Measurements from ENCODE around the gene ATXN2.
"Not testable (repeated sequence)": the region's sequence is repeated elsewhere in the genome, so short reads cannot be mapped to it uniquely, and the experiment has no call there.

Gene ATXN2, protein sequence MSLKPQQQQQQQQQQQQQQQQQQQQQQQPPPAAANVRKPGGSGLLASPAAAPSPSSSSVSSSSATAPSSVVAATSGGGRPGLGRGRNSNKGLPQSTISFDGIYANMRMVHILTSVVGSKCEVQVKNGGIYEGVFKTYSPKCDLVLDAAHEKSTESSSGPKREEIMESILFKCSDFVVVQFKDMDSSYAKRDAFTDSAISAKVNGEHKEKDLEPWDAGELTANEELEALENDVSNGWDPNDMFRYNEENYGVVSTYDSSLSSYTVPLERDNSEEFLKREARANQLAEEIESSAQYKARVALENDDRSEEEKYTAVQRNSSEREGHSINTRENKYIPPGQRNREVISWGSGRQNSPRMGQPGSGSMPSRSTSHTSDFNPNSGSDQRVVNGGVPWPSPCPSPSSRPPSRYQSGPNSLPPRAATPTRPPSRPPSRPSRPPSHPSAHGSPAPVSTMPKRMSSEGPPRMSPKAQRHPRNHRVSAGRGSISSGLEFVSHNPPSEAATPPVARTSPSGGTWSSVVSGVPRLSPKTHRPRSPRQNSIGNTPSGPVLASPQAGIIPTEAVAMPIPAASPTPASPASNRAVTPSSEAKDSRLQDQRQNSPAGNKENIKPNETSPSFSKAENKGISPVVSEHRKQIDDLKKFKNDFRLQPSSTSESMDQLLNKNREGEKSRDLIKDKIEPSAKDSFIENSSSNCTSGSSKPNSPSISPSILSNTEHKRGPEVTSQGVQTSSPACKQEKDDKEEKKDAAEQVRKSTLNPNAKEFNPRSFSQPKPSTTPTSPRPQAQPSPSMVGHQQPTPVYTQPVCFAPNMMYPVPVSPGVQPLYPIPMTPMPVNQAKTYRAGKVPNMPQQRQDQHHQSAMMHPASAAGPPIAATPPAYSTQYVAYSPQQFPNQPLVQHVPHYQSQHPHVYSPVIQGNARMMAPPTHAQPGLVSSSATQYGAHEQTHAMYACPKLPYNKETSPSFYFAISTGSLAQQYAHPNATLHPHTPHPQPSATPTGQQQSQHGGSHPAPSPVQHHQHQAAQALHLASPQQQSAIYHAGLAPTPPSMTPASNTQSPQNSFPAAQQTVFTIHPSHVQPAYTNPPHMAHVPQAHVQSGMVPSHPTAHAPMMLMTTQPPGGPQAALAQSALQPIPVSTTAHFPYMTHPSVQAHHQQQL

DNA sequence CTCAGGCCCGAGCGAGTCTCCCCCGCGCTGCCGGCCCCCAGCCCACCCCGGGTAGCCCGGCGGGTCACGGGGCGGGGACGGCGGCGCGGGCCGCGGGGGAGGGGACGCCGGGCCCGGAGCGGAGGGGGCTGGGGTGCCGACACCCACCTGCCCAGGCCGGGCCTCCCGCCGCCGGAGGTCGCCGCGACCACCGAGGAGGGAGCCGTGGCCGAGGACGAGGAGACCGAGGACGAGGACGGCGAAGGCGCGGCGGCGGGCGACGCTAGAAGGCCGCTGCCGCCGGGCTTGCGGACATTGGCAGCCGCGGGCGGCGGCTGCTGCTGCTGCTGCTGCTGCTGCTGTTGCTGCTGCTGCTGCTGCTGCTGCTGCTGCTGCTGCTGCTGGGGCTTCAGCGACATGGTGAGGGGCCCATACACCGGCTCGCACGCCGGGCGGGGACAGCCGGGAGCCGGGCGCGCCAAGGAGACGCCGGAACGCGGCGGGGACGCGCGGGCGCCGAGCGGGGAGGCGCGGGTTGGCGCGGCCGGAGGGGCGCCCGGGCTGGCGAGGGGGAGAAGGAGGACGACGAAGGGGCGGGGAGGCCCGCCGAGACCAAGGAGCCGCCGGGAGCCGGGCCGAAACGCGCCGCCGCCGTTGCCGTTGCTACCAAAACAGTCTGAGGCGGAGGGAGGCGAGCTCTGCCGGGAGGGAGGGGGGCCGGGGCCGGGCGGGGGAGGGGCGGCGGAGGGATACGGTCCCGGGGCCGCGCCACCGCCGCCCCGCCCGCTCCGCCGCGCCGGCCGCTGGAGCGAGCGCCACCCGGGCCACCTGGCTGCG is at the start of gene ATXN2:
Gene ATXN2 (minus strand): TSS at position 679 of the 816 bp plus-strand sequence. CDS start 281 bp downstream, at position 398.
- DNase-seq: peak; percentile 84

DNA sequence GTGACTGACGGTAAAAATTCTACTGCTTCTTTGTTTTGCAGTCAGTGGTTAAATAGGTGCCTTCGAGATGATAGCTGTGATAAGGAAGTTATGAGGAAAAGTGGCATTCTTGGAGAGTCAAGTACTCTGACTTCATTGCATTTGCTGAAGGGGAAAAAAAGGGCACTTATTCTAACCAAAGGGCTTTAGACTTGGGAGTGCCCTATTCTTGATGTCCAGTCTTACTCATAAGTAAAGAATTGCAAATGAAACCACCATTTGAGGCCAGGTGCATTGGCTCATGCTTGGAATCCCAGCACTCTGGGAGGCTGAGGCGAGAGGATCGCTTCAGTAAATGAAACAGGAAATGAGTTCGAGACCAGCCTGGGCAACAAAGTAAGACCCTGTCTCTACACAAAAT is 46.3 kb upstream of the ATXN2 start:
- DNase-seq: no peak

DNA sequence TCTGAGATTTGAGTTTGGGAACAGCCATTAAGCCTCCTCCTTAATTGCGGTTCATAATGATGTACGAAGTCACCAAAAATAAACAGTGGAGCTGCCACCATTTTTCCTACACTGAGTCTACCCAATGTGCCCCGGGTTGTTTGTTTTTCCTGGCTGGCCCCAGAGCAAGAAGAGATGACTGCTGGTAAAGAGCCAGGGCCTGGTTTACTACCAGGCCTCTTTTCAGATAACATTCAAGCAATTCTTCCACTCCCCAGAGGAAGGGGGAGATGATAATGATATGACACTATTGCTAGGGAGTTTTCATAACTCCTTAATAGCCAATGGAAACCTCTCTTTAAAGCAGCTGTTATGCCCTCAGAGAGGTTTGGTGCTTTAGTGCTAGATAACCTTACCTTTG is 44.3 kb upstream of the ATXN2 start:
- no peak for DNase-seq

DNA sequence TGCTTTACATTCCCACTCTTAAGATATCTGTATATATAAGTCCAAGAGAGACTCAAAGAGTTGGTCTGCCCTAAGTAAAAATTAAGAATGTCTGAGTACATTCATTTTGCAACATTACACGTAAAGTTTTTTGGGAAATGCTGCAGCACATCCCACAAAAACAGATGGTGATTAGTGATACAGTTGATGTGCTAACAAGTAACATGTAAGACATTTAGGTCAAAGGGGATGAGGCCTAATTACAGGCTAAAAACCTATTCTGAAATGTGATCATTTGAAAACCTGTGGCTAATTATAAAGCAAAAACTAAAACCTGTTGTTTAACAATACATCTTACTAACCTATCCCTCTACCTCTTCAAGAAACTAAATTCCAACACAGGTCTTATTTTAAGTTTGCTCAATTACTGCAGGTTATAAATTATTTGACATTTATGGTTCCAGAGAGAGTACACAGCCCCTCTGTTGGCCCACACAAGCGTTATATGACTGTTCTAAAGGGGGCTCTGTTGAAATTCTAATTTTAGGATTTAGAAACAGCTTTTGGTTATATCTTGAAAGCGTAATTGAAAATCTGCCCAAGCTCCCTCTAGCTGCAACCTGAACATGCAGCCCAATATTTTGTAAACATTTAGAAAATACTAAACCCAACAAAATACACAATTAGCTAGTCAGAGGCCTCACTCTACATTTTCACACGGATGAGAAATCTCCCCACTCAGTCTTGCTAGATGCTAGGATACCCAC is 43.7 kb upstream of the ATXN2 start:
- DNase-seq: no peak

DNA sequence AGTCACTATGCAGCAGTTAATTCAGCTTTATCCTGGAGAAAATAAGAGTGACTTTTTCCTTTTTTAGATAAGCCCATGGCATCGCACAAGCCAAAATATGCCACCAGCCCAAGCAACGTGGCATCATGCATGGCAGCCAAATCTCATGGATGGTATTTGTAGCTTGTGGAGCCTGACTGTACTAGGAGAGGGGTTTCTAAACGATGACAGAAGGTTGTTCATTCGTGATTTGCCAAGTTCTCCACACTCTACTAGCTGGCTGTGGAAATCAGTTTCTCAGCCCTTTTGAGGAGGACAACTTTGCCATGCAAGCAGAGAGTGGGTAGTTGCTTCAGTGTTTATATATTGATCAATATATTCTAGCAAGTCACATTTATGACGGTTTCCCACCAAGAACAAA is 41.4 kb upstream of the ATXN2 start:
- DNase-seq: no peak

DNA sequence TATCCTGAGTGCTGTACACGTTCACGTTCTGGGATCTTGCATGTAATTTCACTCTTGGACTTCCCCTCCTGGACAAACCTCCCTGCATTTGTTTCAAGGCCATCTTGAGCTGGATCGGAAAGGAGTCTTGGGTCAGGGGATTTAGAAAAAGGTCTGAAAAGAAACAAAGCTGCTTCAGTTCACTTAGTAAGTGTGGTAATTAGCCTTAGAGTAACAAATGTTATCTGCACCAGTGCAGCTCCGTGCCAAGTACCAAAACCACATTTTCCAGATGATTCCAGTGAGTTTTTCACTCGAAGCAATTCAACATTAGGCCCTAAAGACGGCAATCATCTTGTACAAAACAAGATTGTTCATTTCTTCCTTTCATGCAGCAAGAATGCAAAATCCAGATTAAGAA is 39.4 kb upstream of the ATXN2 start:
- no peak for DNase-seq

DNA sequence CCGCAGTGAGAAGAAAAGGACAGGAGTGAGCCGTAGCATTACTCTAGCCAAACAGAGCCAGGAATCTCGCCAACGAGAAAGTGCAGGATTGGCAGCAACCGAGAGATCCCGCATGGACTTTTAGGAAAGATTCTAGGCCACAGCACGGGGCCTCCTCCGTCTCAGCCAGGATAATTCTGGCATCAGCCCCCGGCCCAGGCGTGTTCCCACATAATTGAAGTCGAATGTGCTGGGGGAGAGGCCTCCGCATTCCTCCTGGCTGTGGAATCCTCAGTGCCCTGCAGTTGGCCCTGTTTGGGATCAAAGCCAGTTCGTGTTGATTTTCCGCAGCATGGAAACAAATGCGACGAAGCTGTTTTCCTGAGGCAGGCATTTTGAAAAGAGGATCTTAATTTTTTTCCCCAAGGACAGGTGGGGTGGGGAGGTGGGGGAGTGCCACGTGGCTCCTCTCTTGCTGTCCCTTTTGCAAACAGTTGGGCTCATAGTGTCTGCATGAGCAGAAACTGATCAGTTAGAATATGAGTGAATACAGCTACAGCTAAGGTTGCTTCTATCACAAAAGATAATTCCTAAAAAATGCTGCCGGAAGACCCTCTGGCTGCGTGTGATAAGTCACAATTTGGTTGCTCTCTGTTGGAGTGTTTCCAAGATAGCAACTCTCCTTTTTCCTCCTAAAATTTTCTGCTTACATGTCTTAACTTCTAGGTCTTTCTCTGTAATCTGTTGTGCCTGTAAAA is 37.3 kb upstream of the ATXN2 start:
- no peak for DNase-seq

DNA sequence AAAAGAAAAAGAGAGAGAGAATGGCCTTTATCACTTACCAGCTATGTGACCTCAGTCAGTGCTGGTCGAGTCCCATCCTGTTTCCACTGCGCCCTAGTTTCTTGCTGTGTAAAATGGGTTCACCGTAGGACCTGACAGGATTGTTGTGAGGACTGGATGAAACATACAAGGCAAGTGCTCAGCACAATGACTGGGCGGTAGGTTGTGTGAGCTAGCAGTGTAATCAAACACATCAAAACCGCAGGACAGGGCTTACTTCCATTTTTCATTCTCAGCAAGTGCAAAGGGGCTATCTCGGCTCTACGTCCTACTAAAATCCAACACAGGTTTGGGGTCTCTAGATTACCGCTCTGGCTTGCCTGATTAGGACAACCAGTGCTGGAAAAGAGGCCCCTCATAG is 36.4 kb upstream of the ATXN2 start:
- DNase-seq: no peak

DNA sequence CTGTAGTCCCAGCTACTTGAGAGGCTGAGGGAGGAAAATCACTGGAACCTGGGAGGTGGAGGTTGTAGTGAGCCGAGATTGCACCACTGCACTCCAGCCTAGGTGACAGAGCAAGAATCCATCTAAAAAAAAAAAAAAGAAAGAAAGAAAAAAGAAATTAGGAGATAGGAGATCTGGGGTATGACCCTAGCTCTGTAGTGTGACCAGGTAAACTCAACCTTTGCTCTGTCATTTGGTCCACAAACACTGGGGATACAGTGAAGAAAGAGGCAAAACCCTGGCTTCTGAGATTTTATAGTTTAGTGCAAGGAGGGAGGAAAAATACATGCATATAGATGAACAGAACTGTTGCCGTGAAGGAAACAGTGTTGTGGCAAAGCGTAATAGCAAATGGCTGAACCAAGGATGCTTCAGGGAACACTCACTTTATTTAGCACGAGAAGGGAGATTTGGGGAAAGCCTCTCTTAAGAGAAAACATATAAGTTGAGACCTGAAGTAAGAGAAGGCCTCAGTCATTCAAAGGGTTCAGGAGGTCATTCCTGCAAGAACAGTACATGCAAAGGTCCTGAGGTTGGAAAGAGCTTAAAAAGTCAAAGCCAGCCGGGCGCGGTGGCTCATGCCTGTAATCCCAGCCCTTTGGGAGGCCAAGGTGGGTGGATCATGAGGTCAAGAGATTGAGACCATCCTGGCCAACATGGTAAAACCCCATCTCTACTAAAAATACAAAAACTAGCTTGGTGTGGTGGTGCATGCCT is 29.6 kb upstream of the ATXN2 start:
- DNase-seq: no peak

DNA sequence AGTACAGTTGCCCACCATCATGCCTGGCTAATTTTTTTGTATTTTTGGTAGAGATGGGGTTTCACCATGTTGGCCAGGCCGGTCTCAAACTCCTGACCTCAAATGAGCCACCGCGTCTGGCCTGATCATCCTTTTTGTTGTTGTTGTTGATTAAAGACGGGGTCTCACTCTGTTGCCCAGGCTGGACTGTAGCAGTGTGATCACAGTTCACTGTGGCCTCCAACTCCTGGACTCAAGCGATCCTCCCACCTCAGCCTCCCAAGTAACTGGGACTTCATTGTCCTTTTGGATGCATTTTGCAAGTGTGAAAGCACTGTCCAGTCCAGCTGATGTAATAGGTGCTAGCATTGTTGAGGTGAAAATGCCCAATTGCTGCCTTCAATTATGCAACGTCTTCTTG is 27.1 kb upstream of the ATXN2 start:
- DNase-seq: no peak

DNA sequence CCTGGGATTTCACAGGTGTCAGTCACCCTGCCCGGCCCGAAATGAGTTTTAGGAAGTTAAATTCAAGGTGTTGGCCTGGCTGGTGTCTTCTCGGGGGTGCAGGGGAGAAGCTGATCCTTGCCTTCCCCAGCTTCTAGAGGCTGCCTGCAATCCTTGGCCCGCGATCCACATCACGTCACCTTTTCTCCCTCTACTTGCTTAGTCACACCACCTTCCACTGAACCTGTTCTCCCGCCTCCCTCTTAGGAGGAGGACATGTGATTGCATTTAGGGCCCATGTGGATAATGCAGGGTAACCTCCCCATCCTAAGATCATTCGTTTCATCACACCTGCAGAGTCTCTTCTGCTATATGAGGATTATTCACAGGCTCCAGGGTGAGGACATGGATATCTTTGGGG is 25.4 kb upstream of the ATXN2 start:
- DNase-seq: no peak

DNA sequence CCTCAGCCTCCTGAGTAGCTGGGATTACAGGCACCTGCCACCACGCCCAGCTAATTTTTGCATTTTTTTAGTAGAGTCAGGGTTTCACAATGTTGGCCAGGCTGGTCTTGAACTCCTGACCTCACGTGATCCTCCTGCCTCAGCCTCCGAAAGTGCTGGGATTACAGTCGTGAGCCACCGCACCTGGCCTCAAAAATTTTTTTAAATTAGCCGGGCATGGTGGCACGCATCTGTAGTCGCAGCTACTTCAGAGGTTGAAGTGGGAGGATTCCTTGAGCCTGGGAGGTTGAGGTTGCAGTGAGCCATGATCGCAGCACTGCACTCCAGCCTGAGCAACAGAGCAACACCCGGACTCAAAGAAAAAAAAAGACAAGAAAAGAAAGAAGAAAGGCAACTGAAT is 18.7 kb upstream of the ATXN2 start:
- not testable (repeated sequence) for DNase-seq

DNA sequence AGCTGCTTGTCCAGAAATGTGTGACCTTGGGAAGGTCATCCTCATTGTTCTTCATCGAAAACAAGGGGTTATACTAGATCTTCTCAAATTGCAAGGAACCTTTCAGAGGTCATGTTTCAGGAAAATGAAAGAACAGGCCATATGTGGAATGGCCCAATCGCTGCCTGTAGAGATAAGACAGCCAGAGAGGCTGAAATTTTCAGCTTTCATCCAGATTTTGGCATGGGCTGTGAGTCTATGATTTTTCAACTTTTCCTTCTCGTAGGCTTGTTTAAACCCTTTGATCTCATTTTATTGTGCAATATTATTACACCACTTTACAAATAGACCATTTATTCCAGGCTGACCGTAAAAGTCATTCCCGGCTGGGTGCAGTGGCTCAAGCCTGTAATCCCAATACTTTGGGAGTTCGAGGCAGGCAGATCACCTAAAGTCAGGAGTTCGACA is 17.1 kb upstream of the ATXN2 start:
- DNase-seq: no peak

DNA sequence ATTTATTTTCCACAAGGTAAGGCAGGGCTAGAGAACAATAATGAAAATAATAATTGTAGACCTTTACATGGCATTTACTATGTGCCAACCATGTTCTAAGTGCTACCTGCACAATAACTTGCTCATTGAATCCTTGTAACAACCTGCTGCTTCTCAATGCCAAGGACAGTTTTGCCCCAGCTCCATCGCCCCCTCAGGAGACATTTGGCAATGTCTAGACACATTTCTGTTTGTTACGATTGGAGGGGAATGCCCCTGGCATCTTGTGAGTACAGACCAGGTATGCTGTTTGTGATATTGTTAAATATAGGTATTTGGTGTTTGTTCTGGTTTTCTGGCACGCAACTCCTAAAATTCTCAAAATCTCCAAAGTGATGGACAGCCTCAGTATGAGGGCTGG is 8.1 kb upstream of the ATXN2 start:
- DNase-seq: no peak

DNA sequence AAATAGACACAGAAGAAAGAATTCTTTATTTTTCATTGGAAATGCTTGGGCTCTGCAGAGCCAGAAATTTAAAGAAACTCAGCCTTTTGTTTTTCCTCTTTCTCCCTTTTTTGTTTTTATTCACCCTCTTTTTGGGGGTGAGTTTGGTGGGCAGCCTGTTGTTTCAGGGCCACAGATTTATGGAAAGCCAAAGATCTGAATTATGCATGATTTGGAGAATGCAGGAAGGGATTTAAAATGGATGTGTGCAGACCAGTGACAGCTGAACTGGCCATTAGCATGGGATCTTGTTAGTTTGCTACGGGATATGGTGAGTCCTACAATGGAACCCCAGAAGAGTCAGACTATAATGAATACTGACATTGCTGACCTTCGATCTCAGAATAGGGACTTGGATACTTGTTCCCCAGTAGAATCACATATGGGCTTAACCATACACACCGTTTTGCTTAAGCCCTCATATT is 7.7 kb upstream of the ATXN2 start:
- no peak for DNase-seq

DNA sequence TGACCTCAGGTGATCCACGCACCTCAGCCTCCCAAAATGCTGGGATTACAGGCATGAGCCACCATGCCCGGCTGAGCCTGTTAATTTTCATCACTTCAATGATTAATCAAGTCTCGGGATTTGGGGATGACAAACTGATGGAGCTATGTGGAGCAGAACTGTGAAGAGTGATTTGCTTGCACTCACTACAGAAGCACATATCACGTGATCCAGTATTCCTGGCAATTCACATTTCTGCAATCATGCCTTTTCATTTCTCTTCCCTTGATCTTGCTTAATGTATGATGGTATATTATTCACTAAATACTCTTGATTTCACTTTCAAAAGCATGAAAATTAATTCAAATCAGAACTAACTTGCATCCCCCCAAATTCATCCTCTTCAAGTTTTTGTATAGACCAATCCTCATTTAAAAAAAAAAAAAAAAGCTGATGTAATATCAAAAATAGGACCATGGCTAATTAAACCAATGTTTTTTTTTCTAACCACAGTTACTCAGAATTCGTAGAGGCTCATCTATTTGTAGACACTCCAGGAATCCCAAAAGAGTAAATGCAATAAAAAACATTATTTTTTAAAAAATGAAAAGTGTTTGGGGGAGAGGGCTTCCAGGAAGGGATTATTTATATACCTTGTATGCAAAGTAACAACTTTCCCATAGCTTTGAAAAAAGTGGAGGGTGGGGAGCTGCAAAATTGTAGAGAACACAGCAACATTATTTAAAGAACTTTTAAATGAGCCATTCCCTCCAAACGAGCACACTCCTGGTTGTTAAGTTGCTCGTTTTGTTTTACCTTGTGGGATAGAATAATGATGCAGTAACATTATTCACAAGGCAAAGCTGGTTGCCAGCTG is 7.0 kb upstream of the ATXN2 start:
- no peak for DNase-seq

DNA sequence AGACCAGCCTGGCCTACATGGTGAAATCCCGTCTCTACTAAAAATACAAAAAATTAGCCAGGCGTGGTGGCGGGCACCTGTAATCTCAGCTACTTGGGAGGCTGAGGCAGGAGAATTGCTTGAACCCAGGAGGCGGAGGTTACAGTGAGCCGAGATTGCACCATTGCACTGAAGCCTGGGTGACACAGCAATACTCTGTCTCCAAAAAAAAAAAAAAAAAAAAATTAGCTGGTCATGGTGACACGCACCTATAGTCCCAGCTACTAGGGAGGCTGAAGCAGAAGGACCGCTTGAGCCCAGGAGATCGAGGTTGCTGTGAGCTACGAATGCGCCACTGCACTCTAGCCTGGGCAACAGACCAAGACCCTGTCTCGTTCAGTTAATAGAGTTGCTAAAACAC is 3.7 kb upstream of the ATXN2 start:
- DNase-seq: not testable (repeated sequence)

DNA sequence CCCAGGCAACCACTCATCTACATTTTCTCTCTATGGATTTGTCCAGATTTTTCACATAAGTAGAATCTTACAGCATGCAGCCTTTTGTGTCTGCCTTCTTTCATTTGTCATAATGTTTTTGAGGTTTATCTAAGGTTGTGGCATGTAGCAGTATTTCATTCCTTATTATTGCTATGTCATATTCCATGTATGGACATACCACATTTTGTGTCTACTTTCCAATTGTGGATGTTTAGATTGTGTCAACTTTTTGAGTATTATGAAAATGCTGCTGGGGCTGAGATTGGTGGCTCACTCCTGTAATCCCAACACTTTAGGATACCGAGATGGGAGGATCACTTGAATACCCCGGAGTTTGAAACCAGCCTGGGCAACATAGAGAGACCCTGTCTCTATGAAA is 3.2 kb upstream of the ATXN2 start:
- DNase-seq: no peak

DNA sequence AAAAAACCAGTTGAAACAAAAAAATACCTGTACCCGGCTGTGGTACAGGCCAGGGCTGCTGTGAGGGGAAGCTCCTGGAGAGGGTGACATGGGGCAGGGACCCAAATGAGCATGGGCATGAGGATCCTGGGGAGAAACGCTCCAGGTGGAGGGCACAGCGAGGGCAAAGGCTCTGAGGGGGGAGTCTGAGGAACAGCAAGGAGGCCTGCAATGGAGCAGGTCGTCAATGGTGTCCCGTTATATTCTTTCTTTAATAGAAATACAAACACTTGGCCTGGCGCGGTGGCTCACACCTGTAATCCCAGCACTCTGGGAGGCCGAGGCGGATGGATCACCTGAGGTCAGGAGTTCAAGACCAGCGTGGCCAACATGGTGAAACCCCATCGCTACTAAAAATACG is 1.9 kb upstream of the ATXN2 start:
- DNase-seq: not testable (repeated sequence)
